Activated naive CD4-positive, alpha-beta T cell (primary cell): ENCODE measurements around the gene PPARGC1A.

Experiments
- DNase-seq, 4 experiments: peaks; one replicate each; lab custom pipeline; 2025; lab: John Stamatoyannopoulos, UW

Gene PPARGC1A, protein sequence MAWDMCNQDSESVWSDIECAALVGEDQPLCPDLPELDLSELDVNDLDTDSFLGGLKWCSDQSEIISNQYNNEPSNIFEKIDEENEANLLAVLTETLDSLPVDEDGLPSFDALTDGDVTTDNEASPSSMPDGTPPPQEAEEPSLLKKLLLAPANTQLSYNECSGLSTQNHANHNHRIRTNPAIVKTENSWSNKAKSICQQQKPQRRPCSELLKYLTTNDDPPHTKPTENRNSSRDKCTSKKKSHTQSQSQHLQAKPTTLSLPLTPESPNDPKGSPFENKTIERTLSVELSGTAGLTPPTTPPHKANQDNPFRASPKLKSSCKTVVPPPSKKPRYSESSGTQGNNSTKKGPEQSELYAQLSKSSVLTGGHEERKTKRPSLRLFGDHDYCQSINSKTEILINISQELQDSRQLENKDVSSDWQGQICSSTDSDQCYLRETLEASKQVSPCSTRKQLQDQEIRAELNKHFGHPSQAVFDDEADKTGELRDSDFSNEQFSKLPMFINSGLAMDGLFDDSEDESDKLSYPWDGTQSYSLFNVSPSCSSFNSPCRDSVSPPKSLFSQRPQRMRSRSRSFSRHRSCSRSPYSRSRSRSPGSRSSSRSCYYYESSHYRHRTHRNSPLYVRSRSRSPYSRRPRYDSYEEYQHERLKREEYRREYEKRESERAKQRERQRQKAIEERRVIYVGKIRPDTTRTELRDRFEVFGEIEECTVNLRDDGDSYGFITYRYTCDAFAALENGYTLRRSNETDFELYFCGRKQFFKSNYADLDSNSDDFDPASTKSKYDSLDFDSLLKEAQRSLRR

GRCh38 chr4:23889814-23890341, at the start of gene PPARGC1A:
Gene PPARGC1A (minus strand): TSS chr4:23890047. CDS start chr4:23889957, 90 bp downstream.
- no peak for DNase-seq

- no peak for DNase-seq
Observed at GRCh38 chr4:23938796-23939195, 48.9 kb upstream of the PPARGC1A start.

DNA sequence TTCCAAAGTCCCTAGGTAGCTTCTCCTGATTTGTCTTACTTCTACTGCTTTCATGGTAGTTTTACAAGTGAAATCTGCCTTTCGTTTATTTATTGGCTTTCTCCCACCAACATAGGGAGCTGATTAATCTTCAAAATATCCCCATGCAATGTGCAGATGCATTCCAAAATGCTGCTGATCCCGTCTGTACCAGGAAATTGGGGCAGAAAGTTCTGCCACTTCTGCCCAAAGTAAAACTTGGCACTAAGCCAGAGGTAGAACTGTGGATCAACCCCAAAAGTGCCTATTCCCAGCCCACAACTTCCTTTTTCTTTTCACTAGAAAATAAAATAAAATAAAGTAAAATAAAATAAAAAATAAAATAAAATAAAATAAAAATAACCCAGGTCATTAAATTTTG, 47.3 kb upstream of the PPARGC1A start:
- DNase-seq = no peak

DNA sequence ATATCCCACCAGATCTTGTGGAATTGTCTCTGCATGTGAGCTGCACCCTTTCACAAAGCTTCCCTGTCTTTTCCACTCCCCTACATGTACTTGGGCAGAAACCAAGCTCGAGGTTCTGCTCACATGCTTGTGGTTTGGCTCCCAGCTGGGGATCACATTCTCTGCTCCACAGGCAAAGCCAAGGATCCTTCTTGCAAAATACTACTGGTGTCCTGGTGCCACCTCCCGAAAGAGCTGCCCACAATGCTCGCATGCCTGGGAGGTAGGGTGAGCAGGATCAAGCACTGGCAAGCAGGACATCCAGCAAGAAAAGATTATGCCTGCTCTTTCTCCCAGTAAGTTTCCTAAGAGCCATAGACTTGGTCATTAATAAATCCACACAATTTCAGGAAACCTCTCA, 45.1 kb upstream of the PPARGC1A start:
- no peak for DNase-seq

- no peak for DNase-seq
Observed at GRCh38 chr4:23934223-23934622, 44.4 kb upstream of the PPARGC1A start.

GRCh38 chr4:23932901-23933308, 43.1 kb upstream of the PPARGC1A start:
- DNase-seq = no peak

DNA sequence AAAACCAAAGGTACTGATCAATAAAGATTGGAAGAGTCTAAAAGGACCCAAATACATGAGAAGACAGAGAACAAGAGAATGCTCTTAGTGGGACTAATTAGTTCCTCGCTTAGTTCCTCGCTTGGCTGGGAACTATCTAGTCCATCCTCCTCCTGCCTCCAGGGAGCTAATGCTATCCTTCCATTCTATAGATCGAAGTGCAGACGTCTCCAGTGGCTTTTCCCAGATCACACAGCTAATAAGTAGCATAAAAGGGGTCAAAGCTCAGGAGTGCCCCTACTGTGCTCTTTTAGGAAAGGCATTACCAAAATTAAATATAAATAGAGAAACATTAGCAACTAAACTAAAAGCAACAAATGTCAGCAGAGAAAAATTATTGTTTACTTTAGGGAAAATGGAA, 42.3 kb upstream of the PPARGC1A start:
- no peak for DNase-seq

- DNase-seq = no peak
Observed at GRCh38 chr4:23931489-23931830, 41.6 kb upstream of the PPARGC1A start.

DNA sequence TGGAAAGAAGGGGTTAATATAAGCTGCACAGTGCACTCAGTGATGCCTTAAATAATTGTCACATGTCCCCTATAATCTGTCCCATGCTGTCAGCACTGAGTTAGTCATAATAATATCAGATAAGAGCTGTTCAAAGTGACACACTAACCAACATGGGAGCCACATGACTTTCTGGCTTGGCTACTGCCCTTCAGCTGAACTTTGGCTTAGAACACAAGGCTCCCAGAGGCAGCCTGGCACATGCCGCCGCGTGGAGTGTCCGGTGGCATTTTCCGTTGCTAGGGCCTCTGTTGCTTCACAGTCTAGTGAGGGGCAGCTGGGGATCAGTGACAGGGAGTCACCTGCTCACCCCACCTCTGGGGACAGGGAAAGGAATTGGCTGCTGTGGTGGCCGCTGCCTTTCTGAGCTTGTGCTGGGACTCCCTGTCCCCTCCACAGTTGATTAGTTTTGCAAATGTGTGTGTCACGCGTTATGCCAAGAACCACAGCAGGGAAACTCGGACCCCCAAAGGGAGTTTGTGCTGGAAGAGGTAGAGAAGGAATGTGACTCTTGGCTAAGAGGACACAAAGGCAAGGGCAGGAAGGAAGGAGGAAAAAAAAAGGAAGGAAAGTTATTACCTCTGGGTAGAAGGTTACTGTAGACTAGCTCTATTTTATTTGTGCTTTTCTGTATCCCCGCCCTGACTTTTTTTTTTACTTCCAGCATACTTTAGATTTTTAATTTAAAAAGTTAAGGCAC, 41.1 kb upstream of the PPARGC1A start:
- no peak for DNase-seq

- DNase-seq = no peak
Observed at GRCh38 chr4:23929248-23929647, 39.4 kb upstream of the PPARGC1A start.

DNA sequence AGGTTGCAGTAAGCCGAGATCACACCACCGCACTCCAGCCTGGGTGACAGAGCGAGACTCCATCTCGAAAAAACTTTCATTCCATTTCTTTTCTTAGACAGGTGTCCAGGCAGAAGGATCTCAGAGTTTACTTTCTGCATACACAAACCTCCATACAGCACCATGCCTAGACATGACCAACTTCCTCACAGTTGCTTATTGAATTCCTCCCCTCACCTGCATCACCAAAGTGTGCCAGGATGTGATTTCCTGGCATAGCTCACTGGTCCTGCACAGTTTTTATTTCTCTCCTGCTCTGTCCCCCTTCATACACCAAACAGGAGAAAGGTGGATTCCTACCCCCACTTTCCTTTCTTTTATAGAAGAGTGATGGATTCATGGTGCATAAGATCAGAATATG, 34.7 kb upstream of the PPARGC1A start:
- no peak for DNase-seq

- no peak for DNase-seq
Observed at GRCh38 chr4:23923840-23924239, 34.0 kb upstream of the PPARGC1A start.

DNA sequence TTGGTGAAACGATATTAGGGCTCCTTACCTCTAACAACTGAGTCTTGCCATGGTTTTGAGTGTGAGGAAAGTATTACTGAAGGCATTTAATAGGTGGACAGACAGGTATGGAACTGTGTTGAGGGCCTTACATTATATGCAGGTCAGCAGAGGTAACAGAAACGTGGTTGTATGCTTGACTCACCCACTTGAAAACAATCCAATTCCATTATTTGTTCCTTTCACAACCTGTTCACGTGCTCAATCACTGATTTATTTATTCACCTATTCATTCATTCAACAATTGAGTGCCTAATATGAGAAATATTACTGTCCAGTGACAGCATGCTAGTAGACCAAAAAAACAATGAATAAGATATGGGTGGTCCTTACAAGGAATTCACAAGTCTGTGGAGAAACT, 33.3 kb upstream of the PPARGC1A start:
- DNase-seq = no peak

GRCh38 chr4:23922541-23923111, 32.8 kb upstream of the PPARGC1A start:
- no peak for DNase-seq

- no peak for DNase-seq
Observed at GRCh38 chr4:23922013-23922412, 32.2 kb upstream of the PPARGC1A start.

GRCh38 chr4:23921447-23921845, 31.6 kb upstream of the PPARGC1A start:
- no peak for DNase-seq

GRCh38 chr4:23920716-23921446, 31.0 kb upstream of the PPARGC1A start:
- no peak for DNase-seq

- DNase-seq = no peak
Observed at GRCh38 chr4:23920296-23920695, 30.4 kb upstream of the PPARGC1A start.

DNA sequence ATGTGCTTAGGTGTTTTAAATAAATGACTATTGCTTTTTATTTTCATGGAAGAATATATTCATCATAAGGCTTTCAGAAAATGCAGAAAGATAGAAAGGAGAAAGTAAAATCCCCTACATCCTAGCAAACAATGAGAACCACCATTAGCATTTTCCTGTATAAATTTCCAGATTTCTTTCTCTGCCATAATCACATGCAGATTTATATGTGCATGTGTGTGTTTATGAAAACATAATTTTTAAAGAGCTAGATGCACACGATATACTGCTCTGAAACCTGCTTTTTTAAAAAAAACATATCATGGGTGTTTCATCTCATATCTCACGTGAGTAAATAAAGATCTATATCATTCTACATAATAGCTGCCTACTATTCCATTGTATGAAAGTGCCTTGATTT, 26.4 kb upstream of the PPARGC1A start:
- DNase-seq = no peak

GRCh38 chr4:23915459-23916132, 25.7 kb upstream of the PPARGC1A start:
- DNase-seq = no peak
